IPS-18a (cell line): Measurements from ENCODE around the gene NHEJ1.

Experiments used
- H3K27ac ChIP-seq: one replicate; pipeline ENCODE4 v1.5.1; 2013; ENCODE audit warnings: low read length
- H3K27me3 ChIP-seq: one replicate; pipeline ENCODE4 v1.6.1; 2013; ENCODE audit warnings: mild to moderate bottlenecking, low read length; ENCODE audit not compliant: control insufficient read depth, insufficient read depth
- H3K36me3 ChIP-seq: one replicate; pipeline ENCODE4 v1.6.1; 2013; ENCODE audit warnings: low read depth, low read length; ENCODE audit not compliant: control insufficient read depth
- H3K4me1 ChIP-seq: one replicate; pipeline ENCODE4 v1.6.1; 2013; ENCODE audit warnings: low read depth, low read length; ENCODE audit not compliant: control insufficient read depth
- H3K4me3 ChIP-seq: one replicate; pipeline ENCODE4 v1.5.1; 2013; ENCODE audit warnings: low read length
- H3K9ac ChIP-seq: one replicate; pipeline ENCODE4 v1.6.1; 2013; ENCODE audit warnings: mild to moderate bottlenecking, low read length, moderate library complexity
- H3K9me3 ChIP-seq: one replicate; pipeline ENCODE4 v1.6.1; 2013; ENCODE audit warnings: low read depth, low read length; ENCODE audit not compliant: control insufficient read depth

Gene NHEJ1

DNA sequence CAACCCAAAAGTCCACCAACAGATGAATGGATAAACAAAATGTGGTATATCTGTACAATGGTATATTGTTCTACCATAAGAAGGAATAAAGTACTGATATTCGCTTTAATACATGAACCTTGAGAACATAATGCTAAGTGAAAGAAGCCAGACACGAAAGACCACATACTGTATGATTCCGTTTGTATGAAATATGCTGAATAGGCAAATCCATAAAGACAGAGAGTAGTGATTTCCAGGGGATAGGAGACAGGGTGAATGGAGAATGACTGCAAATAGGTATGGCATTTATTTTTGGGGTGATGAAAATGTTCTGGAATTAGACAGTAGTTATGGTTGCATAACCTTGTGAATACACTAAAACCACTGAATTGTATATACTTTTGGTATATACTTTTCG lies 71.3 kb downstream of the NHEJ1 start:
- Histone ChIP-seq H3K27me3 (no peaks in the 10 kb centered on the region), H3K36me3 (no peaks in the 10 kb centered on the region), H3K9ac (no peak overlapping the region), H3K27ac (no peak overlapping the region), H3K9me3 (no peaks in the 10 kb centered on the region), H3K4me3 (no peak overlapping the region), H3K4me1 (no peaks in the 10 kb centered on the region)

DNA sequence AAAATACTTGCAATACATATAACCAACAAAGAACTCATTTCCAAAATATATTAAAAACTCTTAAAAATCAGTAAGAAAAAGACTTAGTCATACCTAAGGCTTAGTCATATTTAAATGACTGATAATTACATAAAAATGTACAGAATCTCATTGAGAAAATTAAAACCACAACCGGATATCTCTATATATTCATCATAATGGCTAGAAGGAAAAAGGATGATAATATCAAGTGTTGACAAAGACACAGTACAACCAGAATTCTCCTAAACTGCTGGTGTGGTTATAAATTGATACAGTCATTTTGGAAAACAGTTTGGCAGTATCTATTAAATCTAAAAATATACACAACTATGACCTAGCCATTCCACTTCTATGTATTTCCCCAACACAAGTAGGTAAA lies 72.8 kb downstream of the NHEJ1 start:
- no peaks in the 10 kb centered on the region for H3K36me3 ChIP-seq
- H3K9me3 ChIP-seq = no peaks in the 10 kb centered on the region
- no peak overlapping the region for H3K4me3 ChIP-seq
- no peaks in the 10 kb centered on the region for H3K4me1 ChIP-seq
- H3K27ac ChIP-seq = no peak overlapping the region
- no peaks in the 10 kb centered on the region for H3K27me3 ChIP-seq
- H3K9ac ChIP-seq = no peak overlapping the region

DNA sequence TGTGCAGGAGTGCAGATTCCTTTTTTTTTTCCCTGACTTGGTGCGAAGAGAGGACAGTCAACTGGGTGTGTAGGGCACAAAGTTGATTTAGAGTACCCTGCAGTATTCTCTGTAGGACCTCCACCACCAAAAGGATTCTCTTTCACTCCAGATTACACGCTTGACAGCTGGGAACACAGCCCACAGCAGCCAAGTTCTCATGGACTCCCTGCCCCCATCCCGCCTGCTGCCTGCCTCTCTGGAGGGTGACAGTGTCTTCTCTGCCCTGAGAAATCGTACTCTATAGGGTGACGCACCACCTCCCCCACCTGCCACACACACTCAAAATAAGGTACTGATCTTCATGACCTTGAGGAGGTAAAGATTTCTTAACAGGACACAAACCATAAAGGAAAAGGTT lies 73.3 kb downstream of the NHEJ1 start:
- no peaks in the 10 kb centered on the region for H3K4me1 ChIP-seq
- H3K27me3 ChIP-seq = no peaks in the 10 kb centered on the region
- no peaks in the 10 kb centered on the region for H3K36me3 ChIP-seq
- no peak overlapping the region for H3K9ac ChIP-seq
- H3K9me3 ChIP-seq = no peaks in the 10 kb centered on the region
- no peak overlapping the region for H3K27ac ChIP-seq
- no peak overlapping the region for H3K4me3 ChIP-seq

DNA sequence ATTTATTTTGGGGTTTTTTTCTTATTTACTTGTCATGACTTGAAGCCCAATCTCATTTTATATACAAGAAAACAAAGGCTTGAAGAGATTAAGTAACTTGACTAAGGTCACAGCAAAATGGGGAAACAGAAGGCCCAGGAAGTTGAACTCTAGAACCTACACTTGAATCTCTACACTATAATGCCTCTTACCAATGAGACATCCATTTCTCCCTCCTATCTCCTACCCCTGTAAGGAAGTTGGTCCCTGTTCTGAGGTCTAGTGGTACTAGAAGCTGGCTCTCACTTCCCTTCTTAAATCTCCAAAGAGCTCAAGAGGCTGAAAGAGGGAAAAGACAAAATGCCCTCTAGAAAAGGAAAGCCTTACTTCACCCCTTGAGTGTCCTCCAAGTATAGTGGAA lies 74.4 kb downstream of the NHEJ1 start:
- no peak overlapping the region for H3K9ac ChIP-seq
- H3K4me1 ChIP-seq = no peaks in the 10 kb centered on the region
- no peak overlapping the region for H3K27ac ChIP-seq
- no peak overlapping the region for H3K4me3 ChIP-seq
- H3K27me3 ChIP-seq = no peaks in the 10 kb centered on the region
- no peaks in the 10 kb centered on the region for H3K36me3 ChIP-seq
- H3K9me3 ChIP-seq = no peaks in the 10 kb centered on the region

DNA sequence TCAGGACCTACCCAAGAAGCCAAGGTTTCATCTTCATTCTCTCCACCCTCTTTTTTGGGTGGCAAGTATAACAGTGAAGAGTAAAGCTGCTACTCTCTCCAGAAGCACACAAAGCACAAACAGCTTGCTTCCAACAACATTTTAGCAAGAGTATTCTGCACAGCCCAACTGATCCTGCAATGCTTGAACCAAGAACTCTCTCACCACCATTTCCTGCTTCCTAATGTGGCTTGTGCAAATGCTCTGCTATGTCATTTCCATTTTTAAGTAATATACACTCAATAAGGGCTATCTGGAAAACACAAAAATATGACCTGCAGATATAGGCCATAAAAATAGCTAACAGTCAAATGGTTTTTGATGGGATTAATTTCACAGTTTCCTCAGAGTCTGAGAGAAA lies 75.8 kb downstream of the NHEJ1 start:
- Histone ChIP-seq H3K4me3 (no peak overlapping the region), H3K9me3 (no peaks in the 10 kb centered on the region), H3K36me3 (no peaks in the 10 kb centered on the region), H3K9ac (no peak overlapping the region), H3K27ac (no peak overlapping the region), H3K27me3 (no peaks in the 10 kb centered on the region), H3K4me1 (no peaks in the 10 kb centered on the region)

DNA sequence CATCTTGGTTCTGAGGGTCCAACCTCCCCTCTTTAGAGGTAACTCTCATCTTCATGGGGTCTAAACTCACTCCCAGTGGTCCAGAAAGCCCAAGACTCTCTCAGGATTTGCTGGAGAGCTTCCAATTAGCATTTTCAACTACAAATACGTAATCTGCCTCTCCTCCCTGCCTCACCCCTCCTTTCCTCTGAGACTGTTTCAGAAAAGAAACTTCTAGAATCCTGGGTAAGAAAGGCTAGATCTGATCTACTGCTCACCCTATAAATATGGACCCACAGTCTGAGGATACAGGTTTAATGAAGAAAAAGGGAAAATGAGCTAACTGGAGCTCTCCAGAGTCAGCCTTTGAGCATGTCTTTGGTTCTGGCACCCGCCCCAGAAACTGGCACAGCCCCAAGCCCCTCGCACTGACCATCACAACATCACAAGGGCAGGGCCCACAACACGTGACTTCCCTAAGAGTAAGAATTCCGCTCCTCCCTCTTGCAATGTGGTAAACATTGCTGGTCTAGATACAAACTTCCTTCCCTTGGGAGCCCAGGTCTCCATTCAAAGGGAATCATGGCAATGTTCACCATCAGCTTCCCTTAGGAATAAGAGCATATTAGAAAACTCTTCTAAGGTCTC lies 78.2 kb downstream of the NHEJ1 start:
- no peak overlapping the region for H3K9ac ChIP-seq
- H3K36me3 ChIP-seq = no peaks in the 10 kb centered on the region
- no peak overlapping the region for H3K4me3 ChIP-seq
- no peaks in the 10 kb centered on the region for H3K9me3 ChIP-seq
- no peak overlapping the region for H3K27ac ChIP-seq
- H3K4me1 ChIP-seq = no peaks in the 10 kb centered on the region
- no peaks in the 10 kb centered on the region for H3K27me3 ChIP-seq

DNA sequence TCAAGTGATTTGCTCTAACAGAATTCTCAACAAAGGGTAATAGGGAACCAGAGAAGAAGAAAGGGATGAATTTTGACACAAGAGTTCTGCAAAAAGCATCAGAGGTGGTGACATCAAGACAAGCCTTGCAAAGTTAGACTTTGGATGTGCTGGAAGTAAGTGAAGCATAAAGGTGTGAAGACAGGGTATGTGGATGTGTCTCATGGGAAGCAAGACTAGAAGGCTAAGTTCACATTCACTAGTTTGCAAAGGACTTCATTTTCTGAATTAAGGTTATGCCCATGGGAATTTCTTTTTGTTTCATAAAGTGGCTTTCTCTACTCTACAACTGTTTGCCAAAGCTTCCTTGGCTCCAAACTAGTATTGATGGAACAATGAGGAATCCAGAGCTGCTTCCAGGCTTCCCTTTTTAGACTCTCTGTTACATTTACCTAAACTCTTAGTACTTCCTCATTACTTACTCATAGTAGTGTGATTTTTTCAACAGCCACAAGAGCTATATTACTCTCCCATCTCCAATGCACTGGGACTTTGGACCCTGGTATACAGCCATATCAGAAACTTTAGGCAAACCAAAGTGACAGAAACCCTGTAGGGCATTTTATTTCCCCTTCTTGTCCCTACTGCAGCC lies 78.8 kb downstream of the NHEJ1 start:
- H3K4me1 ChIP-seq = no peaks in the 10 kb centered on the region
- H3K9ac ChIP-seq = no peak overlapping the region
- H3K9me3 ChIP-seq = no peaks in the 10 kb centered on the region

DNA sequence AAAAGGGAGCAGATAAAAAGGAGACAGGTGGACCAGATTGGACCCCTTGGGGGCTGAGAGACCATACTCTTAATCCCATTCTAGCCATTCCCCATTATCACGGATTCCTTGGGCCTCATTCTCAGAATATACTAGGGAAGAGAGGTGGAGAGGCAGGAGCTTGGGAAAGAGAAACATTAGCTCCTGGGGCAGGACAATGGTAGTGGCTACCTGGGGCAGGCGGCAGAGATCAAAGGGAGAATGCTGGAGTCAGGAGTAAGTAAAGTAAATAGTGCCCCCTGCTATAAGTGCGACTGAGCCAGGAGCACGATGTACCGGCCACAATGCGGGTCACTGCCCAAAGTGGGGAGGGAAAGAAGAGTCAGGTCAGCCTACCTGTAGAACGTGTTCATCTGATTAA lies 79.5 kb downstream of the NHEJ1 start:
- Histone ChIP-seq H3K9me3 (no peaks in the 10 kb centered on the region), H3K36me3 (peaks cover 8% of the 10 kb centered on the region), H3K27me3 (no peaks in the 10 kb centered on the region), H3K4me1 (no peaks in the 10 kb centered on the region), H3K4me3 (no peak overlapping the region), H3K27ac (no peak overlapping the region), H3K9ac (no peak overlapping the region)

More for the DNA sequence above, 78.8 kb downstream of the NHEJ1 start:
- Histone ChIP-seq H3K27ac (no peak overlapping the region), H3K36me3 (peaks cover 5% of the 10 kb centered on the region), H3K27me3 (no peaks in the 10 kb centered on the region), H3K4me3 (no peak overlapping the region)

DNA sequence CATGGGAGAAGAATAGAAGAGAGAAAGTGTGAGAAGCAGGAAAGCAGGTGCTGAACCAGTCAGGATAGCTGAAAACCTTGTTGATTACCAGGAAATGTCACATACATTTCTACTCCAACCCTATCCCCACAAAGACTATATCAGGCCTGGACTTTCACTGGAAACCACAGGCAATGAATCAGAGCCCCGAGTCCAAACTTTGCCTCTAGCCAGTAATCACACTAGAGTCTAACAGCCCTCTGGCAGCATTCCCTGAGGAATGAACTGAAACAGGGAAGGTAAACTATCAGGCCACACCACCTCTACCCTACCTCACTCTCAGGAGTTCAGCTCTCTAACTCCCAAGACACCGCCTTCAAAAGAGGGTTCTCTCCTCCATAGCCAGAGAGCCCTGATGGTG lies 81.2 kb downstream of the NHEJ1 start:
- Histone ChIP-seq H3K27ac (no peak overlapping the region), H3K4me1 (no peaks in the 10 kb centered on the region), H3K27me3 (no peaks in the 10 kb centered on the region), H3K9ac (no peak overlapping the region), H3K36me3 (peaks cover 12% of the 10 kb centered on the region), H3K9me3 (no peaks in the 10 kb centered on the region), H3K4me3 (no peak overlapping the region)

DNA sequence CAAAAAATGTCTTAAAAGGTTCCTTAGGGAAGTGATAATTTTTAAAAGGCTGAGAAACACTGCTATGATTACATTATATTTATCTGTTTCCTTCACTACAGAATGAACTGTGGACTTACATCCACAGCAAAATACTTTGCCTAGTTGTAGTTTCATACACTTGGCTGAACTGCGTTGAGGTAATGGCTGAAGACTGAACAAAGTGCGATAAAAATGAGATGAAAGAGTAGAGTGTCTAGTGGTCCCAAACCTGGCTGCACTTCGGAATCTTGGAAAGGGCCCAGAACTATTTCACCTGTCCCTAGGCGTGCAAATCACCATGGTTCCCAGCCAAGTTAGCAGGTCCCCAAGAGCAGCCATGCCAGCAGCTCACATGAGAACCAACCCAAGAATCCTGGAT lies 81.7 kb downstream of the NHEJ1 start:
- Histone ChIP-seq H3K4me3 (no peak overlapping the region), H3K27ac (no peak overlapping the region), H3K4me1 (peaks cover 3% of the 10 kb centered on the region), H3K9me3 (no peaks in the 10 kb centered on the region), H3K36me3 (peaks cover 12% of the 10 kb centered on the region), H3K9ac (no peak overlapping the region), H3K27me3 (no peaks in the 10 kb centered on the region)

DNA sequence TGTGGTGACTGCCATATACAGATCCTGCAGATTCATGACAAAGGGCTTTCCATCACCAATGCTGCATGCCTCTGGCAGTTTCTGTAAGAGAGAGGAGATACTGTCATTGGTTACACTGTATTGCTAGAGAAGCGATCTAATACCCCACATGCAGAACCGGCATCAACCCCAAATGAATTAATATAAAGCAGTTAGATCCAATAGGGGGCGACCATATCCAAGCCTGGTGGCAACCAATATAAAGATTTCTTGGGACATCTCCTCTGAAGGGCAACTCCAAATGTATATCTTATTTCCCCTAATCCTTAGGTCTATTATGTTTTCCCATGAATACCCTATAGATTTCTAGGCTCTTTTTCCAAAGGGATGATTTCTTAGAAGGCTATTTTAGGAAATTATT lies 82.5 kb downstream of the NHEJ1 start:
- Histone ChIP-seq H3K4me1 (peaks cover 6% of the 10 kb centered on the region), H3K9me3 (no peaks in the 10 kb centered on the region), H3K27me3 (no peaks in the 10 kb centered on the region), H3K36me3 (peaks cover 12% of the 10 kb centered on the region), H3K27ac (no peak overlapping the region), H3K4me3 (no peak overlapping the region), H3K9ac (no peak overlapping the region)

DNA sequence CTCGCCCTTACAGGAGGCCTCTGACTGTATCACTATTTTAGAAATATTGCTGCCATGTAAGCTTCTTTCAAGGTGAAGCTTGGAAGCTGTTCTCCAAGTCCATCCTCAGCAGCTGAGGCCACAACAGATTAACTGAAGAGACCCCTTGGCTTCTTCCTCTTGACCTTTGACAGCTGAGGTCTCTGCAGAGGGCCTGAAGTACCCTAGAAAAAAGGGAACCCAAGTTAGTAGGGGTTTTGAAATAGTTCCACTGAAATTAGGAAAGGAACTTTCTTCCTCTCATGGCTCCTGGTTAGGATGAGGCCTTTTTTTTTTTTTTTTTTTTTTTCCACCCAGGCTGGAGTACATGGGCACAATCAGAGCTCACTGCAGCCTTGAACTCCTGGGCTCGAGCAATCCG lies 84.4 kb downstream of the NHEJ1 start:
- Histone ChIP-seq H3K9ac (no peak overlapping the region), H3K4me3 (no peak overlapping the region), H3K27me3 (no peaks in the 10 kb centered on the region), H3K27ac (no peak overlapping the region), H3K36me3 (peaks cover 12% of the 10 kb centered on the region), H3K9me3 (no peaks in the 10 kb centered on the region), H3K4me1 (peaks cover 6% of the 10 kb centered on the region)
